HEK293T (cell line): Measurements from ENCODE around the gene COPS7A.

ENCODE experiments used
- ARNT ChIP-seq: fragments of 450-650 bp; IDR thresholded peaks from 2 replicates; pipeline ENCODE4 v1.6.1; 2017; ENCODE audit warnings: mild to moderate bottlenecking
- BHLHE40 ChIP-seq: fragments of 450-650 bp; IDR thresholded peaks from 2 replicates; pipeline ENCODE4 v1.6.1; 2016; ENCODE audit warnings: mild to moderate bottlenecking, moderate library complexity, borderline replicate concordance
- ELF4 ChIP-seq: fragments of 450-650 bp; IDR thresholded peaks from 2 replicates; pipeline ENCODE4 v1.6.1; 2017; ENCODE audit warnings: antibody characterized with exemption
- FOXA1 ChIP-seq: fragments of 450-650 bp; IDR thresholded peaks from 2 replicates; pipeline ENCODE4 v1.6.1; 2016; ENCODE audit warnings: mild to moderate bottlenecking
- FOXK2 ChIP-seq: fragments of 450-650 bp; IDR thresholded peaks from 2 replicates; pipeline ENCODE4 v1.6.1; 2016; ENCODE audit warnings: mild to moderate bottlenecking
- FOXM1 ChIP-seq: fragments of 450-650 bp; IDR thresholded peaks from 2 replicates; pipeline ENCODE4 v1.6.1; 2017; ENCODE audit warnings: mild to moderate bottlenecking, borderline replicate concordance
- HDGF ChIP-seq: fragments of 450-650 bp; IDR thresholded peaks from 2 replicates; pipeline ENCODE4 v1.6.1; 2017; ENCODE audit warnings: antibody characterized with exemption, borderline replicate concordance
- L3MBTL2 ChIP-seq: fragments of 450-650 bp; conservative IDR thresholded peaks from 2 replicates; pipeline ENCODE4 v1.6.1; 2016; ENCODE audit warnings: mild to moderate bottlenecking
- LEF1 ChIP-seq: fragments of 450-650 bp; IDR thresholded peaks from 2 replicates; pipeline ENCODE4 v1.6.1; 2017; ENCODE audit warnings: mild to moderate bottlenecking, borderline replicate concordance
- NFRKB ChIP-seq: fragments of 450-650 bp; IDR thresholded peaks from 2 replicates; pipeline ENCODE4 v1.6.1; 2016; ENCODE audit warnings: mild to moderate bottlenecking, moderate library complexity
- SP1 ChIP-seq: fragments of 450-650 bp; IDR thresholded peaks from 2 replicates; pipeline ENCODE4 v1.6.1; 2017
- SUZ12 ChIP-seq: fragments of 450-650 bp; IDR thresholded peaks from 2 replicates; pipeline ENCODE4 v1.6.1; 2016; ENCODE audit warnings: mild to moderate bottlenecking
- TARDBP ChIP-seq: fragments of 450-650 bp; IDR thresholded peaks from 2 replicates; pipeline ENCODE4 v1.6.1; 2016
- ZNF384 ChIP-seq: fragments of 450-650 bp; IDR thresholded peaks from 2 replicates; pipeline ENCODE4 v1.6.1; 2016

DNA sequence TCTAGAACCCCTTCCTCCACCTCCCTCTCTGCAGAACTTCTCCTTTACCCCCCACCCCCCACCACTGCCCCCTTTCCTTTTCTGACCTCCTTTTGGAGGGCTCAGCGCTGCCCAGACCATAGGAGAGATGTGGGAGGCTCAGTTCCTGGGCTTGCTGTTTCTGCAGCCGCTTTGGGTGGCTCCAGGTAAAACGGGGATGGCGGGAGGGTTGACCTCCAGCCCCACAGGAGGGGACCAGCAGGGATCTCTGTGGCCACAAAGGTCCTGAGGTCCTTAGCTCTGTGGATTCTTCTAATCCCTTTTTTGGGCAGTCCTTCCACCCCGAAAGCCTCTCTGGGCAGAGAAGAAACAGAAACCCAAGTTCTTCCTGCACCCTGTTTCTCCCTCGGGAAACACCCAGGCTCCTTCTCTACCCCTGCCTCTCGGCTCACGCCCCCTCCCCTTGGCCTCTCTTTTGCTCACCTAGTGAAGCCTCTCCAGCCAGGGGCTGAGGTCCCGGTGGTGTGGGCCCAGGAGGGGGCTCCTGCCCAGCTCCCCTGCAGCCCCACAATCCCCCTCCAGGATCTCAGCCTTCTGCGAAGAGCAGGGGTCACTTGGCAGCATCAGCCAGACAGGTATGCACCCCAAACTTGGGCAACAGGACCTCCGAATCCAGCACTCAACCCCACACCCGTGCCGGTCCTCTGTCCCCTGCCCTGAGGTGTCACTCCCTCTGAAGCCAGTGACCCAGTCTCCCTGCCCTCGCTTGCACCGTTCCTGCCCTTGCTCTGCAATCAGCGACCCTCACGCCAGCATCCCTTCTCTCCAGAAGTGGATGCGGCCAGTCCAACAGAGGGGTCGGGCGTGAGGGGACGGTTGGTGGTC is 49.1 kb downstream of the COPS7A start:
- TF ChIP-seq ZNF384 = no peak
- TF ChIP-seq FOXM1 = no peak
- TF ChIP-seq FOXA1 = no peak
- no peak for TF ChIP-seq BHLHE40
- no peak for TF ChIP-seq SP1
- TF ChIP-seq TARDBP = no peak
- no peak for TF ChIP-seq SUZ12
- no peak for TF ChIP-seq ARNT
- TF ChIP-seq L3MBTL2 = no peak
- TF ChIP-seq ELF4 = no peak
- TF ChIP-seq FOXK2 = no peak
- no peak for TF ChIP-seq HDGF
- TF ChIP-seq NFRKB = no peak
- no peak for TF ChIP-seq LEF1
